OCI-LY7 (cell line): ENCODE measurements around the gene FNDC3B.

ENCODE experiments used
- EZH2phosphoT487 ChIP-seq: fragments of 200-600 bp; sonication (generic); IDR thresholded peaks from 2 replicates; pipeline ENCODE4 v1.6.1; 2018; ENCODE audit warnings: low read depth, borderline replicate concordance, mild to moderate bottlenecking, mixed run types, antibody characterized with exemption, low read length, moderate library complexity, mixed read lengths
- TF ChIP-seq, protein P1 (sequence below): fragments of 200-600 bp; sonication (generic); conservative IDR thresholded peaks from 2 replicates; pipeline ENCODE4 v1.5.1; 2014; ENCODE audit warnings: mild to moderate bottlenecking, antibody characterized with exemption, low read length, moderate library complexity, mixed read lengths

DNA sequence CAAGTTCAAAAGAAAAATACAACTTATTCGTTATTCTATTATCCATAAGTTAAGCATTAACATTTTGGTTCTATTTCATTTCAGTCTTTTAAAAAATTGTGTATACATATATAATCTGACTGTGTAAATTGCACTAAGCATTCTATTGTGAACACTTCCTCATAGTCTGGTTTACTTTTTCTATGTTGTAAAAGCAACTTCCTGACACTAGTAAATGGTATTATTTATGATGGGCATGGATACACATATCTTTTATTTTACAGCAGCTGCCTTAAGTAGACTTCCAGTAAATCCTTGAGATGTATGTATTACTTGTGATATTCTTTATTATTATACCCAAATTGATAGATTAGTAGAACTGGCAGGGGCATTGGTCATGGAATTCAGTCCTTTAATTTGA, 58.2 kb downstream of the FNDC3B start:
- no peak for TF ChIP-seq EZH2phosphoT487
- TF ChIP-seq, protein P1, sequence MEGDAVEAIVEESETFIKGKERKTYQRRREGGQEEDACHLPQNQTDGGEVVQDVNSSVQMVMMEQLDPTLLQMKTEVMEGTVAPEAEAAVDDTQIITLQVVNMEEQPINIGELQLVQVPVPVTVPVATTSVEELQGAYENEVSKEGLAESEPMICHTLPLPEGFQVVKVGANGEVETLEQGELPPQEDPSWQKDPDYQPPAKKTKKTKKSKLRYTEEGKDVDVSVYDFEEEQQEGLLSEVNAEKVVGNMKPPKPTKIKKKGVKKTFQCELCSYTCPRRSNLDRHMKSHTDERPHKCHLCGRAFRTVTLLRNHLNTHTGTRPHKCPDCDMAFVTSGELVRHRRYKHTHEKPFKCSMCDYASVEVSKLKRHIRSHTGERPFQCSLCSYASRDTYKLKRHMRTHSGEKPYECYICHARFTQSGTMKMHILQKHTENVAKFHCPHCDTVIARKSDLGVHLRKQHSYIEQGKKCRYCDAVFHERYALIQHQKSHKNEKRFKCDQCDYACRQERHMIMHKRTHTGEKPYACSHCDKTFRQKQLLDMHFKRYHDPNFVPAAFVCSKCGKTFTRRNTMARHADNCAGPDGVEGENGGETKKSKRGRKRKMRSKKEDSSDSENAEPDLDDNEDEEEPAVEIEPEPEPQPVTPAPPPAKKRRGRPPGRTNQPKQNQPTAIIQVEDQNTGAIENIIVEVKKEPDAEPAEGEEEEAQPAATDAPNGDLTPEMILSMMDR: no peak
